ENCODE results near the gene CFAP99.

Gene CFAP99

GRCh38 chr4:2441393-2442174 lies 22.8 kb downstream of the CFAP99 start:
- Histone ChIP-seq H3K79me2 (ENCODE audit: insufficient read depth, low read depth) (no peaks in the 10 kb centered on the region), H4K20me1 (ENCODE audit: insufficient read depth) (no peaks in the 10 kb centered on the region), H2AFZ (ENCODE audit: low read depth) (peak overlapping the region; percentile 67; the same call in 1 of the 2 replicates), H3K27me3 (ENCODE audit: insufficient read depth, low read depth) (no peaks in the 10 kb centered on the region), H3K9ac (no peak overlapping the region), H3K36me3 (ENCODE audit: insufficient read depth) (no peaks in the 10 kb centered on the region), H3K4me3 (IDR thresholded peaks at IDR 0.05; ENCODE audit: insufficient read depth, low read depth, low read length) (no peak overlapping the region), H3K27ac (no peak overlapping the region), H3K4me2 (no peak overlapping the region; the same call in 1 of the 2 replicates), H3K4me1 (ENCODE audit: low read depth, poor library complexity, severe bottlenecking) (no peaks in the 10 kb centered on the region)
- TF ChIP-seq CTCF (conservative IDR thresholded peaks at IDR 0.05; ENCODE audit: low read depth, low read length) = peak; percentile 74

GRCh38 chr4:2442175-2442993 lies 23.6 kb downstream of the CFAP99 start:
- no peaks in the 10 kb centered on the region for H3K27me3 ChIP-seq (ENCODE audit: insufficient read depth, low read depth)
- no peak overlapping the region for H3K4me2 ChIP-seq
- no peak for TF ChIP-seq CTCF (conservative IDR thresholded peaks at IDR 0.05; ENCODE audit: low read depth, low read length)
- no peak overlapping the region for H3K27ac ChIP-seq
- no peaks in the 10 kb centered on the region for H3K79me2 ChIP-seq (ENCODE audit: insufficient read depth, low read depth)
- no peak overlapping the region for H3K9ac ChIP-seq
- H4K20me1 ChIP-seq (ENCODE audit: insufficient read depth) = no peaks in the 10 kb centered on the region
- H3K4me1 ChIP-seq (ENCODE audit: low read depth, poor library complexity, severe bottlenecking) = no peaks in the 10 kb centered on the region
- H3K36me3 ChIP-seq (ENCODE audit: insufficient read depth) = no peaks in the 10 kb centered on the region
- no peak overlapping the region for H2AFZ ChIP-seq (ENCODE audit: low read depth)
- no peak overlapping the region for H3K4me3 ChIP-seq (IDR thresholded peaks at IDR 0.05; ENCODE audit: insufficient read depth, low read depth, low read length)

GRCh38 chr4:2443061-2443730 lies 24.4 kb downstream of the CFAP99 start:
- Histone ChIP-seq H4K20me1 (ENCODE audit: insufficient read depth) (no peaks in the 10 kb centered on the region), H3K4me3 (IDR thresholded peaks at IDR 0.05; ENCODE audit: insufficient read depth, low read depth, low read length) (no peak overlapping the region), H3K79me2 (ENCODE audit: insufficient read depth, low read depth) (no peaks in the 10 kb centered on the region), H3K27me3 (ENCODE audit: insufficient read depth, low read depth) (no peaks in the 10 kb centered on the region), H3K4me1 (ENCODE audit: low read depth, poor library complexity, severe bottlenecking) (no peaks in the 10 kb centered on the region), H3K27ac (no peak overlapping the region), H3K36me3 (ENCODE audit: insufficient read depth) (no peaks in the 10 kb centered on the region), H3K9ac (no peak overlapping the region), H2AFZ (ENCODE audit: low read depth) (no peak overlapping the region), H3K4me2 (no peak overlapping the region)
- no peak for TF ChIP-seq CTCF (conservative IDR thresholded peaks at IDR 0.05; ENCODE audit: low read depth, low read length)

- H4K20me1 ChIP-seq (ENCODE audit: insufficient read depth) = no peaks in the 10 kb centered on the region
Measured at GRCh38 chr4:2443956-2444740, 25.4 kb downstream of the CFAP99 start.

More at GRCh38 chr4:2443956-2444740, 25.4 kb downstream of the CFAP99 start:
- no peaks in the 10 kb centered on the region for H3K79me2 ChIP-seq (ENCODE audit: insufficient read depth, low read depth)
- no peak overlapping the region for H3K4me3 ChIP-seq (IDR thresholded peaks at IDR 0.05; ENCODE audit: insufficient read depth, low read depth, low read length)
- no peak overlapping the region for H3K27ac ChIP-seq
- TF ChIP-seq CTCF (conservative IDR thresholded peaks at IDR 0.05; ENCODE audit: low read depth, low read length) = no peak
- no peak overlapping the region for H2AFZ ChIP-seq (ENCODE audit: low read depth)
- no peak overlapping the region for H3K4me2 ChIP-seq
- H3K4me1 ChIP-seq (ENCODE audit: low read depth, poor library complexity, severe bottlenecking) = no peaks in the 10 kb centered on the region
- H3K36me3 ChIP-seq (ENCODE audit: insufficient read depth) = no peaks in the 10 kb centered on the region
- H3K27me3 ChIP-seq (ENCODE audit: insufficient read depth, low read depth) = no peaks in the 10 kb centered on the region
- H3K9ac ChIP-seq = no peak overlapping the region
